IMR-90 (cell line): Measurements from ENCODE around the gene MSH4. TPM values are rescaled to one million over a fixed set of nuclear protein-coding genes. Genes with fewer than 3 reads are reported as not detected.

Source experiments
- ATAC-seq: fragments of 200-7000 bp; cut with Tn5 transposase; 2 replicates; pipeline ENCODE4 v1.9.1; 2020; ENCODE audit warnings: low read depth, mild to moderate bottlenecking, moderate library complexity
- BruUV-seq: library from RNA; stranded (reverse); fragments of 400-500 nt; replicated peaks from 2 replicates; lab custom pipeline; 2021; lab: Mats Ljungman, UMichigan
- CTCF ChIA-PET: fragments of 300-600 bp; formaldehyde crosslinking; extraction: SDS; loops from one replicate; lab custom pipeline; 2021; ENCODE audit warnings: antibody characterized with exemption; lab: Yijun Ruan, JAX
- POLR2A ChIA-PET: fragments of 300-600 bp; sonication (Branson Sonifier 250); formaldehyde crosslinking; loops from one replicate; lab custom pipeline; 2022; ENCODE audit warnings: antibody characterized with exemption; ENCODE audit not compliant: unreplicated experiment; lab: Charles Lee
- DNase-seq: peaks from one replicate; pipeline ENCODE4 v3.0.0; 2013
- H2AFZ ChIP-seq: replicated peaks from 2 replicates; pipeline ENCODE3; 2013; ENCODE audit warnings: low read length, mild to moderate bottlenecking; ENCODE audit not compliant: poor library complexity
- H2AK5ac ChIP-seq: 2 replicates; pipeline ENCODE4 v1.6.1; 2013; ENCODE audit warnings: low read depth, low read length, inconsistent platforms
- H2AK9ac ChIP-seq: replicated peaks from 2 replicates; pipeline ENCODE3; 2013; ENCODE audit warnings: mild to moderate bottlenecking, low read depth, low read length, moderate library complexity; ENCODE audit not compliant: poor library complexity
- H2BK120ac ChIP-seq: 2 replicates; pipeline ENCODE4 v1.6.1; 2013; ENCODE audit warnings: low read depth, low read length, inconsistent platforms
- H2BK15ac ChIP-seq: 3 replicates; pipeline ENCODE4 v1.6.1; 2013; ENCODE audit warnings: low read depth, low read length, inconsistent platforms
- H2BK20ac ChIP-seq: 2 replicates; pipeline ENCODE4 v1.6.1; 2013; ENCODE audit warnings: low read depth, mild to moderate bottlenecking, inconsistent platforms, low read length, moderate library complexity
- H2BK5ac ChIP-seq: 2 replicates; pipeline ENCODE4 v1.6.1; 2013; ENCODE audit warnings: mild to moderate bottlenecking, low read depth, low read length, inconsistent platforms; ENCODE audit not compliant: poor library complexity, severe bottlenecking
- H3K14ac ChIP-seq: replicated peaks from 2 replicates; pipeline ENCODE4 v1.6.1; 2013; ENCODE audit warnings: low read depth, low read length, inconsistent platforms
- H3K18ac ChIP-seq: 2 replicates; pipeline ENCODE4 v1.6.1; 2013; ENCODE audit warnings: low read depth, low read length, control low read depth
- H3K23ac ChIP-seq: 2 replicates; pipeline ENCODE4 v1.6.1; 2013; ENCODE audit warnings: low read depth, low read length, inconsistent platforms
- H3K27ac ChIP-seq: 2 replicates; pipeline ENCODE4 v1.5.1; 2013; ENCODE audit warnings: mild to moderate bottlenecking, control low read depth, low read length; ENCODE audit not compliant: insufficient read depth
- H3K27me3 ChIP-seq: 2 replicates; pipeline ENCODE4 v1.6.1; 2013; ENCODE audit warnings: low read length; ENCODE audit not compliant: control insufficient read depth, insufficient read depth
- H3K36me3 ChIP-seq: 2 replicates; pipeline ENCODE4 v1.6.1; 2013; ENCODE audit warnings: low read length, mixed read lengths; ENCODE audit not compliant: control insufficient read depth, insufficient read depth
- H3K4ac ChIP-seq: 2 replicates; pipeline ENCODE4 v1.6.1; 2013; ENCODE audit warnings: low read depth, low read length, inconsistent platforms
- H3K4me1 ChIP-seq: 2 replicates; pipeline ENCODE4 v1.6.1; 2013; ENCODE audit warnings: low read length, mixed read lengths; ENCODE audit not compliant: control insufficient read depth, insufficient read depth
- H3K4me2 ChIP-seq: 2 replicates; pipeline ENCODE4 v1.6.1; 2013; ENCODE audit warnings: low read depth, mild to moderate bottlenecking, control low read depth, low read length, moderate library complexity
- H3K4me3 ChIP-seq: 2 replicates; pipeline ENCODE4 v1.5.1; 2013; ENCODE audit warnings: low read depth, mild to moderate bottlenecking, control low read depth, low read length, moderate library complexity; ENCODE audit not compliant: insufficient read depth
- H3K56ac ChIP-seq: 2 replicates; pipeline ENCODE4 v1.6.1; 2013; ENCODE audit warnings: low read length, inconsistent platforms; ENCODE audit not compliant: insufficient read depth; ENCODE audit errors: extremely low read depth
- H3K79me1 ChIP-seq, 2 experiments: 2 replicates each; pipeline ENCODE4 v1.6.1; 2013; ENCODE audit warnings: low read length in 2 of 2, inconsistent platforms in 1 of 2, low read depth in 1 of 2
- H3K9ac ChIP-seq: 2 replicates; pipeline ENCODE4 v1.6.1; 2013; ENCODE audit warnings: low read depth, low read length, control low read depth
- H3K9me1 ChIP-seq: 2 replicates; pipeline ENCODE4 v1.6.1; 2013; ENCODE audit warnings: low read length, inconsistent platforms; ENCODE audit not compliant: insufficient read depth
- H3K9me3 ChIP-seq: 2 replicates; pipeline ENCODE4 v1.6.1; 2013; ENCODE audit warnings: low read length; ENCODE audit not compliant: control insufficient read depth, insufficient read depth
- H4K20me1 ChIP-seq: 2 replicates; pipeline ENCODE4 v1.6.1; 2013; ENCODE audit warnings: low read length, inconsistent platforms; ENCODE audit not compliant: insufficient read depth
- H4K5ac ChIP-seq: 2 replicates; pipeline ENCODE4 v1.6.1; 2013; ENCODE audit warnings: mild to moderate bottlenecking, low read depth, low read length, control low read depth
- H4K8ac ChIP-seq, 2 experiments: 2 replicates each; pipeline ENCODE4 v1.6.1; 2013; ENCODE audit warnings: low read depth in 2 of 2, low read length in 2 of 2, control low read depth in 1 of 2, inconsistent platforms in 1 of 2
- H4K91ac ChIP-seq: 2 replicates; pipeline ENCODE4 v1.6.1; 2013; ENCODE audit warnings: low read depth, low read length, inconsistent platforms; ENCODE audit not compliant: insufficient read depth
- BHLHE40 ChIP-seq: fragments of 150-350 bp; IDR thresholded peaks from 2 replicates; pipeline ENCODE4 v1.6.1; 2016; ENCODE audit warnings: mild to moderate bottlenecking, low read depth, low read length
- CEBPB ChIP-seq: IDR thresholded peaks from 2 replicates; pipeline ENCODE4 v1.6.1; 2012; ENCODE audit warnings: low read depth, low read length, improper control_type of control experiment
- CHD1 ChIP-seq: IDR thresholded peaks from 2 replicates; pipeline ENCODE4 v1.6.1; 2012; ENCODE audit warnings: low read depth, low read length, improper control_type of control experiment
- CTCF ChIP-seq: conservative IDR thresholded peaks from 2 replicates; pipeline ENCODE4 v1.5.1; 2012; ENCODE audit warnings: mild to moderate bottlenecking, low read depth, low read length, improper control_type of control experiment
- ELK1 ChIP-seq: fragments of 150-350 bp; IDR thresholded peaks from 2 replicates; pipeline ENCODE4 v1.6.1; 2016; ENCODE audit warnings: low read depth, mild to moderate bottlenecking, low read length, moderate library complexity, borderline replicate concordance
- FOS ChIP-seq: fragments of 150-350 bp; IDR thresholded peaks from 2 replicates; pipeline ENCODE4 v1.6.1; 2016; ENCODE audit warnings: low read depth, low read length
- MAFK ChIP-seq: IDR thresholded peaks from 2 replicates; pipeline ENCODE4 v1.6.1; 2012; ENCODE audit warnings: low read depth, low read length, improper control_type of control experiment
- MAZ ChIP-seq: IDR thresholded peaks from 2 replicates; pipeline ENCODE4 v1.6.1; 2012; ENCODE audit warnings: low read depth, mild to moderate bottlenecking, low read length, improper control_type of control experiment, moderate library complexity, borderline replicate concordance
- MXI1 ChIP-seq: IDR thresholded peaks from 2 replicates; pipeline ENCODE4 v1.6.1; 2012; ENCODE audit warnings: low read depth, mild to moderate bottlenecking, low read length, moderate library complexity, borderline replicate concordance
- NFE2L2 ChIP-seq: fragments of 150-350 bp; IDR thresholded peaks from 2 replicates; pipeline ENCODE4 v1.6.1; 2016; ENCODE audit warnings: low read depth, mild to moderate bottlenecking, low read length
- POLR2A ChIP-seq: IDR thresholded peaks from 2 replicates; pipeline ENCODE4 v1.6.1; 2012; ENCODE audit warnings: mild to moderate bottlenecking, low read depth, low read length
- RCOR1 ChIP-seq: IDR thresholded peaks from 2 replicates; pipeline ENCODE4 v1.6.1; 2012; ENCODE audit warnings: mild to moderate bottlenecking, low read length, improper control_type of control experiment; ENCODE audit not compliant: insufficient replicate concordance
- RFX5 ChIP-seq: IDR thresholded peaks from 2 replicates; pipeline ENCODE4 v1.8.0; 2012; ENCODE audit warnings: low read depth, mild to moderate bottlenecking, low read length, moderate library complexity
- SMC3 ChIP-seq: fragments of 150-350 bp; IDR thresholded peaks from 2 replicates; pipeline ENCODE4 v1.6.1; 2016; ENCODE audit warnings: low read depth, mild to moderate bottlenecking, antibody characterized with exemption, low read length, moderate library complexity
- USF2 ChIP-seq: fragments of 150-350 bp; IDR thresholded peaks from 2 replicates; pipeline ENCODE4 v1.6.1; 2017; ENCODE audit warnings: mild to moderate bottlenecking, antibody characterized with exemption, low read length, low read depth
- WGBS, 2 experiments: methylation state at CpG; one replicate each; pipeline versions ENCODE4 v1.1.5 to v1.1.7; 2013; ENCODE audit warnings: missing lambda C conversion rate in 2 of 2; ENCODE audit not compliant: insufficient read length in 1 of 2; ENCODE audit errors: extremely low coverage in 2 of 2; 5-methylcytosine and 5-hydroxymethylcytosine counted together
- dilution Hi-C: fragments of 300-500 bp; cut with HindIII; formaldehyde crosslinking; loops from one replicate; pipeline ENCODE4 v1.14.3; 2018; ENCODE audit warnings: low sequenced_read_pairs; ENCODE audit not compliant: unreplicated experiment
- in situ Hi-C: fragments of 300-500 bp; cut with MboI; formaldehyde crosslinking; loops from 3 replicates; pipeline ENCODE4 v1.14.3; 2019; ENCODE audit warnings: low sequenced_read_pairs, inconsistent platforms, mixed read lengths
- intact Hi-C: fragments of 100-400 bp; cut with micrococcal nuclease; formaldehyde crosslinking; loops from 2 replicates; pipeline ENCODE4 v1.10.0; 2022
- polyA plus RNA-seq, 3 experiments: library from polyadenylated mRNA; depleted of rRNA; stranded (reverse); fragments of >200 nt; gene quantifications; 2 replicates each; pipeline ENCODE4 v1.2.3, GENCODE V29; 2012; ENCODE audit warnings: low replicate concordance in 1 of 3
- total RNA-seq: library from RNA; depleted of rRNA; stranded (reverse); fragments of >200 nt; gene quantifications from 2 replicates; pipeline ENCODE4 v1.2.3, GENCODE V29; 2012

The MSH4 gene
- total and polyA plus RNA-seq, 2 of the 4 experiments (the other 2 are of a cell fraction), result under 0.01 to 0.02 TPM

- Histone ChIP-seq H2AK5ac (no peak overlapping the region), H3K27ac (no peak overlapping the region), H2BK5ac (no peak overlapping the region), H3K79me1 (no peaks in the 10 kb centered on the region), H3K27me3 (no peaks in the 10 kb centered on the region), H3K4me3 (no peak overlapping the region), H3K14ac (no peak overlapping the region), H2BK20ac (no peak overlapping the region), H3K4me1 (no peaks in the 10 kb centered on the region), H2AK9ac (no peak overlapping the region), H3K4me2 (no peak overlapping the region), H4K91ac (no peak overlapping the region), H3K18ac (no peak overlapping the region), H3K36me3 (no peaks in the 10 kb centered on the region), H4K8ac (no peak overlapping the region), H3K56ac (no peak overlapping the region), H2BK120ac (no peak overlapping the region), H3K23ac (no peak overlapping the region), H4K5ac (no peak overlapping the region), H2BK15ac (no peak overlapping the region), H3K9me1 (no peaks in the 10 kb centered on the region), H4K20me1 (no peaks in the 10 kb centered on the region), H3K4ac (no peak overlapping the region), H3K9me3 (no peaks in the 10 kb centered on the region), H3K9ac (no peak overlapping the region), H2AFZ (no peak overlapping the region)
- dilution Hi-C loops, result no loop called here
- intact Hi-C loops, result no loop called here
- TF ChIP-seq USF2, result no peak
- TF ChIP-seq ELK1, result no peak
- TF ChIP-seq NFE2L2, result no peak
- no peak for TF ChIP-seq SMC3
- TF ChIP-seq CTCF, result no peak
- no peak for TF ChIP-seq MXI1
- TF ChIP-seq BHLHE40, result no peak
- TF ChIP-seq POLR2A, result no peak
- no peak for TF ChIP-seq MAZ
- TF ChIP-seq CHD1, result no peak
- TF ChIP-seq RFX5, result no peak
- TF ChIP-seq RCOR1, result no peak
- no peak for TF ChIP-seq MAFK
- no peak for TF ChIP-seq CEBPB
- TF ChIP-seq FOS, result no peak
- DNase-seq (no peak), ATAC-seq (no peak)
- ChIA-PET POLR2A (no interaction called here), CTCF (no interaction called here)
- BruUV-seq, result no TSS peak
- WGBS, 2 experiments, result no CpG with 5 or more reads among the region's 2 CpGs
- in situ Hi-C loops, result no loop called here
Measured at GRCh38 chr1:75836528-75837100, 39.9 kb downstream of the MSH4 start.
